T-helper 1 cell treated with Interleukin-12 subunit alpha and Interleukin-12 subunit beta and Interleukin-4 antibody, amounts not matched to agents 30 ng/mL and 1 ng/mL, for 36 hours (primary cell): ENCODE measurements around the gene GNPTAB. TPM values are rescaled to one million over a fixed set of nuclear protein-coding genes. Genes with fewer than 3 reads are reported as not detected.

Source experiments
- intact Hi-C: fragments of 100-400 bp; cut with micrococcal nuclease; formaldehyde crosslinking; loops from one replicate; pipeline ENCODE4 v1.15.1; 2024
- total RNA-seq: library from RNA; stranded (reverse); gene quantifications from 2 replicates; pipeline ENCODE4 v1.2.3, GENCODE V29; 2022

The GNPTAB gene
- total RNA-seq, 1 donor from 2014 or later: 63.1 TPM

GRCh38 chr12:101811342-101811741 lies 19.4 kb downstream of the GNPTAB start:
- intact Hi-C loops: loop anchor here (2.0 kb wide), 1 partner anchor 13 kb away; no protein-coding TSS in a partner anchor

- intact Hi-C loops: no loop called here
Measured at GRCh38 chr12:101809208-101809607, 21.6 kb downstream of the GNPTAB start.

GRCh38 chr12:101806265-101806664 lies 24.5 kb downstream of the GNPTAB start:
- intact Hi-C loops: no loop called here

GRCh38 chr12:101804409-101804808 lies 26.4 kb downstream of the GNPTAB start:
- intact Hi-C loops: no loop called here

GRCh38 chr12:101803978-101804377 lies 26.8 kb downstream of the GNPTAB start:
- intact Hi-C loops: no loop called here

- intact Hi-C loops: no loop called here
Measured at GRCh38 chr12:101802486-101802885, 28.3 kb downstream of the GNPTAB start.

GRCh38 chr12:101799774-101800173 lies 31.0 kb downstream of the GNPTAB start:
- intact Hi-C loops: loop anchor here (1.0 kb wide), 2 partner anchors 25 to 32 kb away; no protein-coding TSS in a partner anchor

- intact Hi-C loops: no loop called here
Measured at GRCh38 chr12:101795786-101796185, 35.0 kb downstream of the GNPTAB start.

GRCh38 chr12:101795013-101795412 lies 35.7 kb downstream of the GNPTAB start:
- intact Hi-C loops: no loop called here

GRCh38 chr12:101794574-101794973 lies 36.2 kb downstream of the GNPTAB start:
- intact Hi-C loops: no loop called here

- intact Hi-C loops: loop anchor here (1.0 kb wide), 2 partner anchors 20 to 38 kb away; no protein-coding TSS in a partner anchor
Measured at GRCh38 chr12:101793401-101793800, 37.4 kb downstream of the GNPTAB start.

GRCh38 chr12:101792046-101792931 lies 38.5 kb downstream of the GNPTAB start:
- intact Hi-C loops: no loop called here

GRCh38 chr12:101789171-101789570 lies 41.6 kb downstream of the GNPTAB start:
- intact Hi-C loops: no loop called here

- intact Hi-C loops: no loop called here
Measured at GRCh38 chr12:101785671-101786070, 45.1 kb downstream of the GNPTAB start.

GRCh38 chr12:101784376-101784775 lies 46.4 kb downstream of the GNPTAB start:
- intact Hi-C loops: no loop called here

GRCh38 chr12:101783838-101784237 lies 46.9 kb downstream of the GNPTAB start:
- intact Hi-C loops: no loop called here

GRCh38 chr12:101783150-101783549 lies 47.6 kb downstream of the GNPTAB start:
- intact Hi-C loops: no loop called here

- intact Hi-C loops: no loop called here
Measured at GRCh38 chr12:101782273-101782731, 48.5 kb downstream of the GNPTAB start.

GRCh38 chr12:101781834-101782233 lies 48.9 kb downstream of the GNPTAB start:
- intact Hi-C loops: no loop called here

GRCh38 chr12:101780599-101780998 lies 50.2 kb downstream of the GNPTAB start:
- intact Hi-C loops: no loop called here

- intact Hi-C loops: loop anchor here (10.0 kb wide), 1 partner anchor 695 kb away; no protein-coding TSS in a partner anchor
Measured at GRCh38 chr12:101779626-101780025, 51.1 kb downstream of the GNPTAB start.

GRCh38 chr12:101779200-101779599 lies 51.6 kb downstream of the GNPTAB start:
- intact Hi-C loops: loop anchor here (10.0 kb wide), 1 partner anchor 696 kb away; no protein-coding TSS in a partner anchor
